Measurements from ENCODE around the gene ROS1. TPM values are rescaled to one million over a fixed set of nuclear protein-coding genes. Genes with fewer than 3 reads are reported as not detected.

ROS1 gene
- polyA plus RNA-seq, 3 donors: 0.11 to 0.16 (median 0.12) TPM

DNA sequence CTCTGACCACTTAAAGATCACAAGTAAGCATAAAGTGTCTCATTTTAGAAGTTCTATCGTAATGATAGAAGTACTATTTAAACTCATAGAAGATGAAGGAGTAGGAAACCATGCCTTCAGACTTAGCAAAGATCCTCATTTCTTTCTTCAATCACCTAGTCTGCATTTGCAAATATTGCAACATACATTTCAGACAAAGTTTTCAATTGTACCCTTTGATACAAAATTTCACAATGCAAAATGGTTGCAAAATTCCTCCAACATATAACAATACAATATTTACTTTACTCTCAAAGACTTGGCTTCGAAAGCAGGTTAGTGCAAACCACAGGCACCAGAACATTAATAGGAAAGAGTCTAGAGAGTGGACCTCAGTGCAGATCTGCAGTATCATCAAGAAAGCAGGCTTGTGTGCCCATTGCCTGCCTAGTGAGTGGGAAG lies 16.1 kb upstream of the ROS1 start:
- DNase-seq: no peak

DNA sequence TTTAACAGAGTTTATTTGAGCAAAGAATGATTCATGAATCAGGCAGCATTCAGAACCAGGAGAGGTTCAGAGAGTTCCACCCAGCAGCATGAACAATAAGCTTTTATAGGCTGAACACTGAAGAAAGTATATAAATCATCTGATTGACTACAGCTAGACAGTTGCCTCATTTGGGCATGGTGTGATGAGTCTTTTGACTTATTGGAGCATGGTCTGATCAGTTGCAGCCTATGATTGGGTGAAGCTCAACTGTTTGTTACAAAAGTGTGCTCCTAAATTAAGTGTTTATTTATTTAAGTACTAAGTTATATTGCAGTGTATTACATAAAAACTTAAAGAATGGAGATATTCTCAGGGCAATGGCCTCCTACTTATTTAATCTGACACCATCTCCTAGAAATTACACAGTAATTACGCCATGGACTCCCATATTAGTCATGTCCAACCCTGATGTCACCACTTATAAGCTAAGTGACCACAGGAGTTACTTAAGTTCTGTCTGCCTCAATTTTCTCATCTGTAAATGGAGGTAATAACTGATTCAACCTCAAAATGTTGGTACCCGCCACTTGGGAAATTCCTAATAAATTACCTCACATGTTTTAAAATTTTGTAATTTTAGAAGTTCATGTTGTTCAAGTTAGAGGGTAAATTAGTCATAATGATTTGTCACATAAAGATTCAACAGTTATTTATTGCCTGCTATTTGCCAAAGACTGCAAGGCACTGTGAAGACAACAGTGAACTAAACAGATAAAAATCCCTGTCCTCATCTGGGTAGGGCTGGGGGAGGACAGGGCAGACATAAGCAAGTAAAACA lies 15.2 kb upstream of the ROS1 start:
- DNase-seq: no peak

DNA sequence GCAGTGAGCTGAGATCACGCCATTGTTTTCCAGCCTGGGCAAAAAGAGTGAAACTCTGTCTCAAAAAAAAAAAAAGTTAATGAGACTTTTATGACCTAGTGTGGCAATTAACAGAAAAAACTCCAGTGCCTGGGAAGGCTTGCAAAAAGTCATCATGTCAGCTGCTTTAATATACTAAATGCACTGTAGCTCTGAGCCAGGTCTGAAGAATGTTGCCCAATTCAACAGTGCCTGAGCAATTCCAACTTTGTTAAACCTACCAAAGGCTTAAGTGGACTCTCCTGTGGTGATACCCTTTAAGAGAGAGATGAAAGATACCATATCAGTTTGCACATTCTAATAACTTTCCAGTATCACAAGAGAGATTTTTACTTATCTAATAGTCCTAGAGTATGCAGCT lies 6.5 kb upstream of the ROS1 start:
- DNase-seq: no peak

DNA sequence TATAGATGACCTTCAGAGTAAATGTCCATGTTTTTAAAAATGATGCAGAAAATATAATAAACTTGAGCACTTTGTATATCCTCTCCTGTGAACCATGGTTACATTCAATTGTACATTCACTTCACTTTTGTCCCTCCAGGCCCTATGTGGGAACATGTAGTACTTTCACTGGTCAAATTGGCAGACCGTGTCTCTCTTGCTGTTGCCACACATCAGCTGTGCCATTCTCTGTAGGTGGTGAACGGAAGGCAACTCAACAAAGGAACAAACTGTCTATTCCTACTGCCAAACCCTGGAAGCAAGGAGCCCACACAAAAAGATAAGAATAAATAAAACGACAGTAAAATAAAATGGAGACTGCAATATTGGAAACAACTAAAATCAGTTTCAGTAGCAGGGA lies 2.0 kb downstream of the ROS1 start:
- no peak for DNase-seq

DNA sequence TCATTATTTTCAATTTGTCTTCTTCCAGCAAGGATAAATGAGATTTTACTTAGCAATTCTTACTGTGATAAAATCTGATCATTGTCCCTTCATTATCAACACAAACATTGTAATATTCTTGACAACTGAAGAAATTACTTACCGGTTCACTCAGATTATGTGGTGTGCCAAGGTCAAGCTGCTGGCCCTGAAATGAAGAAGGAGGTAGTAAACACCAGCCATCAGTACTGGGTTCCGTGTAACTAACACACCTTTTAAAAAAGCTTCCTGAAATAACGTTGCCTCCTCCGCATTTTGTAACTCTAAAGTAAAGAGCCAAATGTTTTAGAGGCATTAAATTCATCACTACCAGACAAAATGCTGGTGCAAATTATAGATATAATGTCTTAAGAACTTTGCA lies 7.4 kb downstream of the ROS1 start:
- no peak for DNase-seq

DNA sequence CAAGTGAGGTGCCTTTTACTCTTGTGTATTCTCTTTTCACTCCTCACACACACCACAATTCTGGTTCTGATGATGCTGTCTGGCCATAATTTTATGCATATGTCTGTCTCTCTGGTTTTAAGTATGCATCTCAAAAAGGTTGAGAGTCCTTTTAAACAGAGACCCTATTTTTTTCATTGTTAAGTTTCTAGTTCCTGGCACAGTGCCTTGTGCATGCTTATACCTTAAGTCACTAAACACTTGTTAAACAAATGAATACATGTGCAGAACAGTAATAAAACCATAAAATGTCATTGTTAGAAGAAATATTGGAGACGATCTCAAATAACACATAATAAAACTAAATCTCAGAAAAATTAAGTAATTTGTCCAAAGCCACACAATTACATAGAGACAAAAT lies 7.9 kb downstream of the ROS1 start:
- DNase-seq: no peak

DNA sequence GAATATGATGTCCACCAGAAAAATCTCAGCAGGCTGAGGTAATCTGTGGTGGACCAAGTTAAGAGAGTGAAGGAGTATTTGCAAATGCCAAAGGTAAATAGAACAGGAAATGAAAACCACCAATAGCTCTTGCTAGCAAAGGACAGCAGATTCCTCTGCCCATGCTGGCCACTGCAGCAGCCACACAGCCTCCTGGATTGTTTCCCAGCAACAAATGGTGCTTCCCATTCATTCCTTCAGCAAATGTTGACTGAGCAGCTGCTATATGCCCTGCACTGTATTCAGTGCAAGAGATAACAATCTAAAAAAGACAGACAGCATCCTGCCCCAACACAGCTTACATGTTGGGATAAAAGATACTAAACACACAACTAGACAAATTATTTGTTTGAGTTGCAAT lies 11.0 kb downstream of the ROS1 start:
- DNase-seq: no peak

DNA sequence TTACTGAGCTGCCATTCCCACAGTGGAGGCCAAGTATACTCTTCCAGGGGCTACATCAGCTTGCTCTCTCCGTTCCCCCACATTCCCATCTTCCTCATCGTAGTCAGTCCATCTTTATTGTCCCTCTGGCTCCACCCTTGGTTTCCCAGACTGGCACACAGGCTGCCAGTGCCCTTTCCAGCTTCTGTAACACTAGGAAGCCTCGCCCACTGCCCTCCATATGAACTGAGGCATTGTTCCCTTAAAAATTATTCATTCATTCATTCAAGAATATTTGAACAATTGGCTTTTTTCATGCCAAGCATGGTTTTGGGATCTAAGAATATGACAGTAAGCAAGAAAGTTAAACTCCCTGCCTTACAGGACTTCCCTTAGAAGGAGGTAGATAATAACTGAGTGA lies 14.3 kb downstream of the ROS1 start:
- no peak for DNase-seq

DNA sequence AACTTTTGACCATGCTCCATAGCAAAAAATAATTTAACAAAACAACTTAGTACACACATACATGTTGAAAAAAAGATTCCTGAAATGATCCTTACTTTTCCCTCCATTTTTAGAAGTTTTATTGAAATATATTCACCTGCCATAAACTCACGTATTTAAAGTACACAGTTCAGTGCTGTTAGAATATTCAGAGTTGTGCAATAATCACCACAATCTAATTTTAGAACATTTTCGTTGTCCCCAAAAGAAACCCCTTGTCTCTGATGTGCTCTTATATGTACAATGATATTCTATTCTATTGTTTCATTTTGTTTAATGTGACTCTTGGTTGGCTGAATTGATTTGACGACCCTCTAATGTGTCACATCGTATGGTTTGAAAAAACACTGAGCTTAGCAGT lies 15.9 kb downstream of the ROS1 start:
- DNase-seq: no peak

DNA sequence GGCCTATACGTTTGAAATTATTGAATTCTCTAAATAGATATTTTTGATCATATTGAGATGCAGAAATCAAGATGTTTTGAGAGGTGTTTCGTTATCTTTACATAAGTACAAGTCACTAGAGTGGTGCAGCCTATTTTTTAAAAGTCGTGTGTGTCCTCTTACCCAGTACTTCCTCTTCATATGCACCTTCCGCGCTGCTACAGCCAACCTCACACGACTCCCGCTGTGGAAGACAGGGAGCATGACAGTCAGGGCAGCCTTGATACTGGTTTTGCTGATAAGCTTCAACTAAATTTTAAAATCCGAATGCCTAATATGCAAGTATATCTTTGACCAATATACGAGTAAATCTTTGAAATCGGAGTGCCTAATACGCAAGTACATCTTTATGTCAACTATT lies 16.3 kb downstream of the ROS1 start:
- DNase-seq: no peak

DNA sequence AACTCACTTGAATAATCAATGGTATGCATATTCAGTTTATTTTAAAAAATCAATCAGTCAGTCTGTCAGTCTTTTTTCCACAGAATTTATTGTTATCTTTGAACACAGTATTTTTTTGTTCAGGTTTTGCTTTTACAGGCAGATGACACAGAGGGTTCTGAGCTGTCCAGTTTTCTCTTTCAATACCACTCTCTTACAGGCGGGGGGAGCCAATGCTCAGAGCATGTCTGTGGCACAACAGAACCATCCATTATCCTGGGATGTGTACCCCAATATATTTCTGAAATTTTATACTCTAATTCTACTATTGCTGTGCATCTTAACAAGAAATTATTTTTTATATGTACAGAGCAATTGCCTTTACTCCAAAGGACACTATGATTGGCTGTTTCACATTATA lies 21.2 kb downstream of the ROS1 start:
- DNase-seq: no peak

DNA sequence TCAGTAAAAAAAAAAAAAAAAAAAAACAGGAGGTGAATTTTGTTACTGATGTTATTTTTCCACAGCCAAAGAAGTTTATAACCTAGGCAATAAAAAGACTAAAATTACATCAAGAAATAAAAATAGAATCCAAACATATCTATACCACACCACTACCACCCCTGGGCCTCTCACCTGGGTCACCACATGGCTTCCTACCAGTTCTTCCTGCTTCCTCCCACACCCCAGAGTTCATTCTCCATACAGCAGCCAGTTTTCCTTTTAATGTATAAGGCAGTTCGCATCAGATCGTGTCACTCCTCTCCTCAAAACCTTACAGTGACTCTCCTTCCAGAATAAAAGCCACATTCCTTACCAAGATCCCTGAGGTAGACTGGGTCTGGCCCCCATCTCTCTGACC lies 23.9 kb downstream of the ROS1 start:
- DNase-seq: no peak

DNA sequence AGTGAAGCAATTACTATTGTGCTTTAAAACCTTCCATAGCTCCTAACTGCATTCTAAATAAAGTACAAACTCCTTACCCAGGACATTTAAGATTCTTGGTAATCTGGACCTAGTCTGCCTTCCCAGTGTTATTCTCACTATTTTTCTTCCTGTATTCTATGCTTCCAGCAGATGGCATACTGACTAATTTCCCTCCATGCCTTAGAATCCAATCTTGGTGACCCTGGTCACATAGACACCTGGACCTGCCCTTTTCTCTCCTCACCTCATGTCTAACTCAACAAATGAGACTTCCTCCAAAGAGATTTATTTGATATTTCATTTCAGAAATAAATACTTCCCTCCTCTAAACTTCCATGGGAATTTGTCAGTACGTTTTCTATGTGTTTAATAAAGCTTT lies 25.8 kb downstream of the ROS1 start:
- no peak for DNase-seq

DNA sequence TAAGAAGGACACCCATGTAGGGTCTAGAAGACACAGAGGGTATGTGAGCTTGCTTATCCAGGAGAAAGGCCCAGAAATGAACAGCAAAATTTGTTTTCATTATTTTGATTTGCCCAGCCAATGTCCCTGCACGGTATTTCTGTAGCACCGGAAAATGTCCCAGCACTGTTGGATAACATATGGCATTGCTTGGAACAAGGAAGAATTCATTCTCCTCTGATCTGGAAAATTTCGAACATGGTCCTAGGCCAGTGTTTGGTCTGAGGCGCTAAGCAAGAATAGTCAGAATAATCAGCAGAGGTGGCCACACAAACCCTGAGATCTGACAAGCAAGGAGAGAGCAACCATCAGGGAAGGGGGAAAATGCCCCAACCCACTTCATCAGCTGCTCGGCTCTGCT lies 26.6 kb downstream of the ROS1 start:
- DNase-seq: no peak

DNA sequence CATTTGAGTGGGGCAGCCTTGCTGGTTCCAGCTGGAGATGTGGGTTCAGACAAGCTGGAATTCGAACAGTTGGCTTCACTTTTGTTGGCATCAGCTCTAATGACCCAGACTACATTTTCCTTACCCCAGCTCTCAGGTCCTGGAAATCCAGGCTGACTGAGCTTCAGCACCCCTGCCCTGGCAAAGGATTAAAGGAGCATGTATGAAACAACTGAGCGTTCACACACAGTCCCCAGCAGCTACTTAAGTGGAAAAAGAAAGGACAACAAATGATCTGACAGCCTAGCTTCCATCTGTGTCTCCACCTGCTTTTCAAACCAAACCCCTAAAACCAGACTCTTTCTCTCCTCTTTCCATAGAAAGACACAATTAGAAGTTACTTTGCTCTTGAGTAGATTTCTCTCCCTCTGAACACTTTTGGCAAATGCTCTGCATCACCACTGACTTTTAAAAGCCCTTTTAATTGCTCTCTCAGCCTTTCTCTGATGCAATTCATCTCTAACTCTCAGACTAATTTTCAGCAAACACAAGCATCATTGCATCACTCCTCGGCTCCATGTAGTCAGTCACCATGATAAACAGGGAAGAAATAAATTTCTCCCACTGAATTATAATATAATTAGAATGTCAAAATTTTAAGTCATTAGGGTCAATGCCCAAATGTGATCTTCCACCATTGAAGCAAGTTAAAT lies 28.1 kb downstream of the ROS1 start:
- DNase-seq: no peak

DNA sequence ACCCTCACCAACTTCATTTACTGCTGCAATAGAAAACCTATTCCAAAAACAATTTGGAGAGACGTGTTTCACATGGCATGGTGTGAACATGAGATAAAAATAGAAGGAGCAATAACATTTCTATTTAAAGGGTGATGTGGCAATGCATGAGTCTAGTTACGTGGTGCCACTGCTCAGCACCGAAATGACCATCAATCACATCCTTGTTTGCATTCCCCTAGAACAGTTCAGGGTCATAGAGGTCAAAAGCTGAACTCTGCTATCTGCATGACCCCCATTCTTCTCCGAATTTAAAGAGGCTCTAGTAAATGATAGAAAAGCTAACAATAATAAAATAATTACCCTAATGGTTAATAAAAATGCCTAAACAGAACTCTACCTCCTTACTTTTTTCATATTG lies 29.5 kb downstream of the ROS1 start:
- DNase-seq: no peak

DNA sequence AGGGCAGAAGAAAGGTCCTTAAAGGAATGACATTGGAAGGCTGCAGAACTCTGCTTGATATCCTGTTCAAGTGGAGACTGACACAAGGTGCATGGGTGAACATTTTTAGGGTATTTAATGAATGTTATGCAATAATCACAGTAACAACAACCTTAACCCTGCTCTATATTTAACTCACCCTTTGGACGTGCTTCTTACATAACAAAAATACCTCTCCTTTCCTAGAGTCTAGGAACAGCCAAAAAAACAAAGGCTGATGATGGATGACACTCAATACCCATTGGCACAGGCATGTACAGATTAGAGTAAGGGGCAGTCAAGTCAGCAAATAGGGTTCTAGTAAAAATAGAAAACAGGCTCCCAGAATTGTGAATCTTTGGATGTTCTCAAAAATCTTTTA lies 30.6 kb downstream of the ROS1 start:
- no peak for DNase-seq

DNA sequence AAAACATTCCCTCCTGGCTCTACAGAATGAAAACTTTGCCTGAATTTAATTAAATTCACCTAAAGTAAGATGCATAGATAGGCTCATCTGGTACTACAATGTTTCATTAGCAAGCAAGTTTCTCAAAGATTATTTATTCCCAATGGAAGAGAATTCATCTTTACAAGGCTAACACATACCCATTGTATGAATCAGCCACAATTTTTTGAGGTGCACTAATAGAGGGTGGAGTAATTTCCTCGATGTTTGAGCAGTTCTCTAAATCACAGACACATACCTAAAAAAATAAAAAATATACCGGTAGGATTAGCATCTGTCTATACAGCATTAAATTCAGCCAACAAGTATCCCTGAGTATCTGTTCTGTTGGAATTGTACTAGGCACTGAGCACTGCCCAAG lies 32.7 kb downstream of the ROS1 start:
- DNase-seq: no peak

DNA sequence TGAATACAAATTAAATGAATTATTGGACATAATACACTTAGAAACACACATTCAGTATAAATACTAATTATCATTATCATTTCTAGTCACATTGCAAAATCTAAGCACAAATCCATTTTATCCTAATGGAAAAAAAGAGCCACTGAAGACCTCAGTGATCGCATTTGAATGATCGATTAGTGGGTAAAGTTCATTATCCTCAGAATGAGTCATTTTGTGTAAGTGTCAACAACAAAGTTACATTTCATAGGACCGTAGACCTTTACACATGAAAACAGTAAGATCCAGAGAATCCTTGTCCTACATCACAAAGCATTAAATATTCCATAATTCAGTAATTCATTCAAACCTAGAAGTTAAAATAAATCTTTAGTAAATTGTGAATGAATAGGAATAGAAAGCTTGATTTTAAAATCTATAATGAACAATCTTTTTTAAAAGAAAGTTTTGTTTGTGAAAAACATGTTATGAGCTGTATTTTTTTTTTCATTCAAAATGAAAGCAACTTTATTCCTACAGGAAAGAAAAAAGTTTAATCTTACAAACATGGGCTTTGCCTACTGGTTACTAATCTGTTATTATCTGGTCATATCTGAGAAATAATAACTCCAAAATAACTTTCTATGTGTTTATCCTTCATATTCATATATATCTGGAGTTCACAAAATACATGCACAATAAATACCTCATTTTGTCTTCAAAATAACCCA lies 33.7 kb downstream of the ROS1 start:
- DNase-seq: no peak

DNA sequence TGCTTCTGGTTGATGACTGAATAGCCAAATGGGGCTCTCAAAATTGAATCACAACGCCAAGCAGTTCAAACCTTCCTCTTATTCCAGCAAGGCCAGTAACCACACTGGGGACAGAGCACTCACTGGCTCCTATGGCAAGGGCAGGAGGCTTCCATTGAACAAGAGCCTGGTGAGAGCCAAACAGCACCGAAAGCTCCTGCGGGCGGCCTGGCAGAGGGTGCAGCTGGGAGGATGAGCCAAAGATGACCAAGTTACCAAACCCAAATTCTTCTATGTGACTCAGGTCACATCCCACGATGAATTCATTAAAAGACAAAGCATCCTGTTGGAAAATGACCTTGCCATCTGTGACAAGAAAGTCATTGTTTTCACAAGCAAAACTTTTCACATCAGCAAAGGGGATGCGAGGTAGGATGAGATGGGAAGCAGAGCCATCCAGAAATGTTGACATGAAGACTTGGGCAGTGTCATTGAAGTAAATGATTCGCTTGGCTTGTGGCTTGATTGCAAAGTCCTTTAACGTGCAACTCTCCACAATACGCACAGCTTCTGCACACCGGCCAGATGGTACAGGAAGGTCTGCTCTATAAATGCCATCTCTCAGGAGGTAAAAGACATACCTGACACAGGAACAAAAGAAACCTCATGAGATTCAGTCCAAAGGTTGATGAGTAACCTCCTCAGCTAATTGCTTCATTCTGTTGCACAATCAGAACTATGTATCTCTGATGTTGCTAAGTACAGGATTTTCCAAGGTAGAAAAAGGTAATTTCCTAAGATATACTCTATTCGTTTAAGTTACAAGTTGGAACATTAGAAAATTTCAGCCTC lies 36.3 kb downstream of the ROS1 start:
- no peak for DNase-seq

DNA sequence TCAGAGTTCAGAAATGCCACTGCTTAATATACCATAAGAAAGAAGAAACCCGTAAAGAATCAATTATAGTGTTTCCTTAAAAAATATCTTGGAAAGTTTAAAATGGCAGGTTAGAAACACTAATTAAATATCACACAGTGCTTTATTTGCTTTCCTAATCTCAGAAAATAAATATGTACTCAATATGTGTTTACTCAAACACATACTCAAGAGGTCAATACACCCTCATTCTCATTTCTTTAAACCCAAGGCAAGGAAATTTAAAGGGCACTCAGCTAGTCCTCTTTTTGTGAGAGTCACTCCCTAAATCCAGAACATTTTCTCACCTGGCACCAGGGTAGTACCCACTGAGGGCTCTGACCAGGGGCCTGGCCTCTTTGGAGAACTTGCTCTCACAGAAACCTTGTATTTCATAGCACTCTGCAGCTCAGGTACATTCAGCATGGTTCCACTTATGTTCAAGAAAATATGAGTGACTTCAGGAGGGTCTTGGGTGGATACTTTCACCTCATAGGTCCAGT lies 38.2 kb downstream of the ROS1 start:
- no peak for DNase-seq

DNA sequence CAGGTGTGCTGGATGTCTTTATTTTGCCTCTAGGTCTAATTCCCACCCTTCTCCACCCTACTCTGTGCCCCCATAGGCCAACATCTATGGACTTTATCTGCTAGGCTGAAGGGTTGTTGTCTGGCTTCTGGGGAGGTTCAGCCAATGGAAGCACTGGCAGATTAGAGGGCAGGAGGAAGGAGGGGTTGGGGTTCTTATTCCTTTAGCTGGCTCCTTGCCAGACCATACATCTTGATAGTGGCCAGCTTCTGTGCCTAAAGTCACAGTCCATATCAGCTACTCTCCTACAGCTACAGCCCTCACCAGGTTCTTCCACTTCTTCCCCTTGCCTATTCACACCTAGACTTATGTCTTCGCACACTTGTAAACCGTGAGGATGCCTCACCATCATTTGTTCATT lies 41.1 kb downstream of the ROS1 start:
- DNase-seq: no peak

All from renal pelvis (tissue), 4 donors.